Measurements from ENCODE around the gene SNAPC2.

SNAPC2 gene

GRCh38 chr19:7934766-7935165 is 14.6 kb downstream of the SNAPC2 start:
- TF ChIP-seq CTCF (IDR thresholded peaks at IDR 0.05; ENCODE audit: extremely low read depth, missing control alignments): no peak

GRCh38 chr19:7940841-7941240 is 20.7 kb downstream of the SNAPC2 start:
- DNase-seq (ENCODE audit: low spot score): no peak

More at GRCh38 chr19:7934766-7935165, 14.6 kb downstream of the SNAPC2 start:
- no peak for DNase-seq (ENCODE audit: low spot score)

GRCh38 chr19:7941895-7942596 is 21.9 kb downstream of the SNAPC2 start:
- no peak for DNase-seq (ENCODE audit: low spot score)
- no peak for TF ChIP-seq CTCF (IDR thresholded peaks at IDR 0.05; ENCODE audit: extremely low read depth, missing control alignments)

More at GRCh38 chr19:7940841-7941240, 20.7 kb downstream of the SNAPC2 start:
- TF ChIP-seq CTCF (IDR thresholded peaks at IDR 0.05; ENCODE audit: extremely low read depth, missing control alignments): no peak

GRCh38 chr19:7942981-7943443 is 22.9 kb downstream of the SNAPC2 start:
- no peak for TF ChIP-seq CTCF (IDR thresholded peaks at IDR 0.05; ENCODE audit: extremely low read depth, missing control alignments)
- no peak for DNase-seq (ENCODE audit: low spot score)

- TF ChIP-seq CTCF (IDR thresholded peaks at IDR 0.05; ENCODE audit: extremely low read depth, missing control alignments): no peak
- peak; percentile 97 for DNase-seq (ENCODE audit: low spot score)
These were observed 23.5 kb downstream of the SNAPC2 start, which contains the start of gene TIMM44 for GRCh38 chr19:7943444-7944176. Gene TIMM44, minus strand, starts transcription at chr19:7943666. Its CDS starts 15 bp downstream, at chr19:7943651.

- peak; percentile 84 for DNase-seq (ENCODE audit: low spot score)
- peak; percentile 62 for TF ChIP-seq CTCF (IDR thresholded peaks at IDR 0.05; ENCODE audit: extremely low read depth, missing control alignments)
These were observed 24.1 kb downstream of the SNAPC2 start for GRCh38 chr19:7944177-7944761.

- no peak for TF ChIP-seq CTCF (IDR thresholded peaks at IDR 0.05; ENCODE audit: extremely low read depth, missing control alignments)
- no peak for DNase-seq (ENCODE audit: low spot score)
These were observed 27.8 kb downstream of the SNAPC2 start for GRCh38 chr19:7947939-7948338.

Measured in GM20000 (cell line).